Measurements from ENCODE around the gene IL34.
"Not testable (repeated sequence)": the region's sequence is repeated elsewhere in the genome, so short reads cannot be mapped to it uniquely, and the experiment has no call there.

The IL34 gene

DNA sequence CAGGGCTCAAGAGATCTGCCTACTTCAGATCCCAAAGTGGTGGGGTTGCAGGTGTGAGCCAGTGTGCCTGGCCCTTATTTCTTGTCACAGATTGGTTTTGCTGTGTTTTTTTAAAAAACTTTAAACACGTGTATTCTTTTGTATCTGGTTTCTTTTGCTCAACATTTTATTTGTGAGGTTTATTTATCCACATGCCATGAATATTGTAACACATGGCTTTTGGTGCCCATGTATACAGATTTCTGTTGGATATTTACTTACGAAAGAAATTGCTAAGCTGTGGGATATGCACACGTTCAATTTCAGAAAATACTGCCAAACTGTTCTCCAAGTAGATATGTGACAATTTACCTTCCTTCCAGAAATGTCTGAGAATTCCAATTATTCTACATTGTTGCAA is 18.7 kb upstream of the IL34 start:
- H3K79me2 ChIP-seq (ENCODE audit: insufficient read depth, low read length) = no peaks in the 10 kb centered on the region
- H3K27me3 ChIP-seq (ENCODE audit: insufficient read depth, low read length, poor library complexity) = no peaks in the 10 kb centered on the region
- no peaks in the 10 kb centered on the region for H3K9me3 ChIP-seq (ENCODE audit: insufficient read depth, low read length, severe bottlenecking)
- no peak overlapping the region for H3K27ac ChIP-seq (ENCODE audit: low read length)
- H3K4me1 ChIP-seq (ENCODE audit: insufficient read depth, low read length) = no peaks in the 10 kb centered on the region
- no peak for ATAC-seq (ENCODE audit: insufficient read depth, low read depth)
- TF ChIP-seq EZH2 (IDR thresholded peaks at IDR 0.05; ENCODE audit: borderline replicate concordance, low read depth, low read length, severe bottlenecking) = no peak
- TF ChIP-seq, protein P1, sequence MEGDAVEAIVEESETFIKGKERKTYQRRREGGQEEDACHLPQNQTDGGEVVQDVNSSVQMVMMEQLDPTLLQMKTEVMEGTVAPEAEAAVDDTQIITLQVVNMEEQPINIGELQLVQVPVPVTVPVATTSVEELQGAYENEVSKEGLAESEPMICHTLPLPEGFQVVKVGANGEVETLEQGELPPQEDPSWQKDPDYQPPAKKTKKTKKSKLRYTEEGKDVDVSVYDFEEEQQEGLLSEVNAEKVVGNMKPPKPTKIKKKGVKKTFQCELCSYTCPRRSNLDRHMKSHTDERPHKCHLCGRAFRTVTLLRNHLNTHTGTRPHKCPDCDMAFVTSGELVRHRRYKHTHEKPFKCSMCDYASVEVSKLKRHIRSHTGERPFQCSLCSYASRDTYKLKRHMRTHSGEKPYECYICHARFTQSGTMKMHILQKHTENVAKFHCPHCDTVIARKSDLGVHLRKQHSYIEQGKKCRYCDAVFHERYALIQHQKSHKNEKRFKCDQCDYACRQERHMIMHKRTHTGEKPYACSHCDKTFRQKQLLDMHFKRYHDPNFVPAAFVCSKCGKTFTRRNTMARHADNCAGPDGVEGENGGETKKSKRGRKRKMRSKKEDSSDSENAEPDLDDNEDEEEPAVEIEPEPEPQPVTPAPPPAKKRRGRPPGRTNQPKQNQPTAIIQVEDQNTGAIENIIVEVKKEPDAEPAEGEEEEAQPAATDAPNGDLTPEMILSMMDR (IDR thresholded peaks at IDR 0.05; ENCODE audit: borderline replicate concordance, extremely low read depth, low read length, poor library complexity, severe bottlenecking) = no peak
- no peak for DNase-seq
- no peak overlapping the region for H2AFZ ChIP-seq (ENCODE audit: low read depth, low read length)
- no peak overlapping the region for H3K4me2 ChIP-seq (ENCODE audit: insufficient read depth, low read length)
- no peaks in the 10 kb centered on the region for H4K20me1 ChIP-seq (ENCODE audit: insufficient read depth, low read length)
- H3K9ac ChIP-seq (ENCODE audit: low read depth, low read length) = no peak overlapping the region
- H3K36me3 ChIP-seq (ENCODE audit: insufficient read depth, low read length) = no peaks in the 10 kb centered on the region
- no peak overlapping the region for H3K4me3 ChIP-seq (ENCODE audit: low read depth in 1 of 2, low read length in 2 of 2)

DNA sequence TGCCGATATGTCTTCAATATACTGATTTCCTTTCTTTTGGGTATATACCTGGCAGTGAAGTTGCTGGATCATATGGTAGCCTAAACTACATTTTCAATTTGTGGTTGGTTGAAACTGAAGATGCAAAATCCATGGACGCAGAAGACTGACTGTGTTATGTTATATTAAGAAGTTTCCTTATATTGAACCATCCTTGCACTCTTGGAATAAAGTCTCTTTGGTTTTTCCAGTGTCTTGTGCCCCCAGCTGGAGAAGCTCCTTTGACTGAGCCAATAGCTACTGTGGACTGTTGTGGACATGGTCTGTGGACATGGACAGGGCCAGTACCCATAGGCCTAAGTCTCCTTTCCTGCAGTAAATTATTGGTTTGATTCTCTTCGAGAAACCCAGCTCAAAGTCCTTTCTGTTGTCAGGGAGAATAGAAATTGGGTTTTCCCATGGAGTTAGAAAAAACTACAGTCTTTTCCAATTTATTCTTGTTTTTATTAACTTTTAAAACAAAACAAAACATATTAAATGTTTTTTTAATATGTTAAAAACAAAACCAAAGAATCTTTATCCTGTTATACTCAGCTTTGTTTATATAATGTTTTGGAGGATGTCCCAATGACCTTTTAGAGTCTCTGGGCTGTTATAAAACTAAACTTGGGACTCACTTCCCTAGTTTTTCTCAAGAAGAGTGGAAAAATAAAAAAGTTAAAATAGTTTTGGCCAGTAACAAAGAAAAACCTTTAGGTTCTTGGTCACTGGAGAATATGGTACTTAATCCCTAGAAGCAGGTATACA is 15.2 kb upstream of the IL34 start:
- no peak for ATAC-seq (ENCODE audit: insufficient read depth, low read depth)
- no peaks in the 10 kb centered on the region for H4K20me1 ChIP-seq (ENCODE audit: insufficient read depth, low read length)
- no peak for TF ChIP-seq EZH2 (IDR thresholded peaks at IDR 0.05; ENCODE audit: borderline replicate concordance, low read depth, low read length, severe bottlenecking)
- TF ChIP-seq, protein P1 (IDR thresholded peaks at IDR 0.05; ENCODE audit: borderline replicate concordance, extremely low read depth, low read length, poor library complexity, severe bottlenecking) = no peak
- H3K9ac ChIP-seq (ENCODE audit: low read depth, low read length) = no peak overlapping the region
- no peak overlapping the region for H3K4me3 ChIP-seq (ENCODE audit: low read depth in 1 of 2, low read length in 2 of 2)
- H3K79me2 ChIP-seq (ENCODE audit: insufficient read depth, low read length) = no peaks in the 10 kb centered on the region
- no peak overlapping the region for H3K27ac ChIP-seq (ENCODE audit: low read length)
- H3K4me1 ChIP-seq (ENCODE audit: insufficient read depth, low read length) = no peaks in the 10 kb centered on the region
- DNase-seq = no peak
- H3K27me3 ChIP-seq (ENCODE audit: insufficient read depth, low read length, poor library complexity) = peaks cover 5% of the 10 kb centered on the region
- no peak overlapping the region for H2AFZ ChIP-seq (ENCODE audit: low read depth, low read length)
- no peaks in the 10 kb centered on the region for H3K9me3 ChIP-seq (ENCODE audit: insufficient read depth, low read length, severe bottlenecking)
- H3K4me2 ChIP-seq (ENCODE audit: insufficient read depth, low read length) = no peak overlapping the region
- no peaks in the 10 kb centered on the region for H3K36me3 ChIP-seq (ENCODE audit: insufficient read depth, low read length)

DNA sequence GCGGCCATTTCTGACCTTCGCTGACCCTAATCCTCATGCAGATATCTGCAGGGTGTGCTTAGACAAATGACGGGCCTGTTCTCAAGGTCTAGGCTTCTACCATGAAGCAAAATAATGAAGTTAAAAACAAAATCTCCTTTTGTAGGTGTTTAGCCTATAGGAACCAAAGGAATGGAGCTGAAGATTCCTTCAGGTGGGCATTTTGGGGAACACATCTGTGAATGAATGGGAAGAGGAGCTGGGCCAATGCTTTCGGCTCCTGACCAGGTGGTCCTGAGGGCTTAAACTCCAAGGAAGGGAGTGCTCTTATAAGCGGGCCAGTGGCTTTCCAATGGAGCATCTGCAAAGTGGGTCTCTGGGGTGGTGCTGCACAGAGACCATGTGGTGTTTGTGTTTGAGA is 14.1 kb upstream of the IL34 start:
- Histone ChIP-seq H3K9me3 (ENCODE audit: insufficient read depth, low read length, severe bottlenecking) (no peaks in the 10 kb centered on the region), H3K4me2 (ENCODE audit: insufficient read depth, low read length) (no peak overlapping the region), H3K4me3 (ENCODE audit: low read depth in 1 of 2, low read length in 2 of 2) (no peak overlapping the region), H3K27ac (ENCODE audit: low read length) (no peak overlapping the region), H4K20me1 (ENCODE audit: insufficient read depth, low read length) (no peaks in the 10 kb centered on the region), H3K36me3 (ENCODE audit: insufficient read depth, low read length) (no peaks in the 10 kb centered on the region), H3K27me3 (ENCODE audit: insufficient read depth, low read length, poor library complexity) (peaks cover 5% of the 10 kb centered on the region), H3K79me2 (ENCODE audit: insufficient read depth, low read length) (no peaks in the 10 kb centered on the region), H3K9ac (ENCODE audit: low read depth, low read length) (no peak overlapping the region), H2AFZ (ENCODE audit: low read depth, low read length) (no peak overlapping the region), H3K4me1 (ENCODE audit: insufficient read depth, low read length) (no peaks in the 10 kb centered on the region)
- DNase-seq (no peak), ATAC-seq (ENCODE audit: insufficient read depth, low read depth) (no peak)
- TF ChIP-seq EZH2 (IDR thresholded peaks at IDR 0.05; ENCODE audit: borderline replicate concordance, low read depth, low read length, severe bottlenecking) = no peak
- TF ChIP-seq, protein P1 (IDR thresholded peaks at IDR 0.05; ENCODE audit: borderline replicate concordance, extremely low read depth, low read length, poor library complexity, severe bottlenecking) = no peak

DNA sequence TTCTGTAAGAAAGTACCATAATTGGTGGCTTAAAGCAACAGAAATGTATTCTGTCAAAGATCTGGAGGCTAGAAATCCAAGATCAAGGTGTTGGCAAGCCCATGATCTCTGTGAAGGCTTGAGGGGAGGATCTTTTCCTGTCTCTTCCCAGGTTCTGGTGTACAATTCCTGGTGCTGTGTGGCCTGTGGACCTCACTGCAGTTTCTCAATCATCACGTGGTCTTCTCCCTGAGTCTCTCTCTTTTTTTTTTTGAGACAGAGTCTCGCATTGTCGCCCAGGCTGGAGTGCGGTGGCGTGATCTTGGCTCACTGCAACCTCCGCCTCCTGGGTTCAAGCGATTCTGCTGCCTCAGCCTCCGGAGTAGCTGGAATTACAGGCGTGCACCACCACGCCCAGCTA is 12.7 kb upstream of the IL34 start:
- not testable (repeated sequence) for H2AFZ ChIP-seq (ENCODE audit: low read depth, low read length); H3K79me2 ChIP-seq (ENCODE audit: insufficient read depth, low read length); H3K36me3 ChIP-seq (ENCODE audit: insufficient read depth, low read length); H3K4me3 ChIP-seq (ENCODE audit: low read depth in 1 of 2, low read length in 2 of 2); H3K4me2 ChIP-seq (ENCODE audit: insufficient read depth, low read length); H3K4me1 ChIP-seq (ENCODE audit: insufficient read depth, low read length); H3K27ac ChIP-seq (ENCODE audit: low read length); H3K9me3 ChIP-seq (ENCODE audit: insufficient read depth, low read length, severe bottlenecking); ATAC-seq (ENCODE audit: insufficient read depth, low read depth); DNase-seq; H4K20me1 ChIP-seq (ENCODE audit: insufficient read depth, low read length); H3K9ac ChIP-seq (ENCODE audit: low read depth, low read length); H3K27me3 ChIP-seq (ENCODE audit: insufficient read depth, low read length, poor library complexity)
